Measurements from ENCODE around the gene ARHGEF18. TPM values are rescaled to one million over a fixed set of nuclear protein-coding genes. Genes with fewer than 3 reads are reported as not detected.
"Not testable (repeated sequence)": the region's sequence is repeated elsewhere in the genome, so short reads cannot be mapped to it uniquely, and the experiment has no call there.

The ARHGEF18 gene
- total RNA-seq, 2 experiments from 2014 or later: 48.9 to 51.3 TPM

DNA sequence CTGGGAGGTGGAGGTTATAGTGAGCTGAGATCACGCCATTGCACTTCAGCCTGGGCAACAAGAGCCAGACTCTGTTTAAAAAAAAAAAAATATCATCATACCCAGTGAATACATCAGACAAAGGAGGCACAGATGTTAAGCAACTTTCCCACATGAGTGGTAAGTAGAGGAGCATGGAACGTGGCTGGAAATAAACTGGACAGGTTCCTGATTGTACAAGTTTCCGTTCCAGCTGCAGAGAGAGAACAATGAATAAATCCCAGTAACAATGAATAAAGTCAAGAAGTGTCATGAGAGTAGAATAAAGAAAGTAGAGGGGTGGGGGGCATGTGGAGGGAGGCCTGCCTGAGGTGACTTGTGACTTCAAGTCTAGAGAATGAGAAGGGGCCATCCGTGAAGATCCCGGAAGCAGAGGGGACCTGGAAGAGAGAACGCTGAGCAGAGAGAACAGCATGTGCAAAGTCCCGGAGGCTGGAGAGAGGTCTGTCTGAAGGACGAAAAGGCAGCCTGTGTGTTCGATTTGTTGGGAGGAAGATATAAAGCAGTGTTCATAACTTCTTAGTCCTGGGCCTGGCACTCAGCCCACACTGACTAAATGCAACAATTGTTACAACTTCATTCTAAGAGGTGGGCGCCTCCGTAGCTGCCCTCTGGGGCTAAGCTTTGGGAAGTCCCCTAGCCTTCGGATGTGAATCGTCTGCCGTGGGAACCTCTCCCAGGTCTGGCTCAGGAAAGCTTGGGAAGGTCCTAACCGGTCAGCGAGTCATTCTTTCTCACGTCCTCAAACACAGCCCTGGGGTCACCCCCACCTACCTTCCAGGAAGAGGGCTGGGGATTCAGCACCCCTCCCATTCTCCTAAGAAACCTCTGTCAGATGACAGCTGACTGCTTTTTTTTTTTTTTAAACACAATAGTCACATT lies 15.3 kb upstream of the ARHGEF18 start:
- H3K4me3 Mint-ChIP-seq: no peak overlapping the region
- POLR2A ChIA-PET: no interaction called here
- H3K36me3 Mint-ChIP-seq: no peaks in the 10 kb centered on the region
- H3K9me3 Mint-ChIP-seq: peaks cover 2% of the 10 kb centered on the region
- peaks cover 2% of the 10 kb centered on the region for H3K27me3 Mint-ChIP-seq
- ATAC-seq (ENCODE audit: low read depth) (no peak), DNase-seq (no peak)
- H3K4me1 Mint-ChIP-seq: peaks cover 12% of the 10 kb centered on the region
- H3K27ac Mint-ChIP-seq: no peak overlapping the region

DNA sequence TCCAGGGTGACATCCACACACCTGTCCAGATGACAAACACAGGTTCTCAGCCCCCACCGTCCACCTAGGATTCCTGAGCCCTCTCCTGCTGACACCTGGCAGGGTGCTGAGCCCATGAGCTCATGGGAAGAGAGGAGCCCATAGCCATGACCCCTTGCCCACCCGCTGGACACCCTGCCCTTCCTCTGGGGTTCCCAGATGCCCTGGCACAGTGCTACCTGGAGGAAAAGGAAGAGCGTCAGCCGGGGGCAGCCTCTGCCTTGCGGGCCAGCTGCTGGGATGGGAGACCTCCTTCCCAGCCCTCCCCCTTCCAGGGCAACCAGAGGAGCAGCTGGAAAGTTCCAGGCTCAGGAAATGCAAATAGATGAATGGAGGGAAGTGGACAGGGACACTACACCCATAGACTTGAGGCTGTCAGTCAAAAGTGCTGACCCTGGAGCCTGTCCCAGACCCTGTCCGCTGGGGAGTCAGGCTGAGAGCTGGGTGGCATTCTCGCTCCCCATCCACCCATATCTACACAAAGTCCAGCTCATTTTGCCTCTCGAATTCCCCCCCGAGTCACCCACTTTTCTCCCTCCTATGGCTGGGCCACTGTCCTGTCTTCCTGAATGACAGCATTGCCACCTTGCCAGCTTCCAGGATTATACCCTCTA lies 12.3 kb upstream of the ARHGEF18 start:
- Mint-ChIP-seq H3K4me3 (no peak overlapping the region), H3K27me3 (peaks cover 8% of the 10 kb centered on the region), H3K36me3 (no peaks in the 10 kb centered on the region), H3K27ac (no peak overlapping the region), H3K9me3 (peaks cover 2% of the 10 kb centered on the region), H3K4me1 (peaks cover 21% of the 10 kb centered on the region)
- ATAC-seq (ENCODE audit: low read depth): no peak
- DNase-seq: no peak
- POLR2A ChIA-PET: interaction anchor here (0.5 to 0.6 kb wide), 2 partner anchors 46 to 250 kb away, joined by 3 read pairs; no protein-coding TSS in a partner anchor

- H3K27ac Mint-ChIP-seq: peak overlapping the region; percentile 40
- H3K9me3 Mint-ChIP-seq: peaks cover 2% of the 10 kb centered on the region
- H3K4me3 Mint-ChIP-seq: peak overlapping the region; percentile 63
- peaks cover 21% of the 10 kb centered on the region for H3K4me1 Mint-ChIP-seq
- ATAC-seq (ENCODE audit: low read depth): peak; percentile 57
- POLR2A ChIA-PET: interaction anchor here (0.5 to 2.1 kb wide), 2 partner anchors 11 to 251 kb away, joined by 3 to 10 read pairs; partner anchors contain the start of gene ARHGEF18
- peak; percentile 40 for DNase-seq
- peaks cover 8% of the 10 kb centered on the region for H3K27me3 Mint-ChIP-seq
- no peaks in the 10 kb centered on the region for H3K36me3 Mint-ChIP-seq
Measured at GRCh38 chr19:7337380-7338194, 11.2 kb upstream of the ARHGEF18 start.

- peaks cover 6% of the 10 kb centered on the region for H3K27me3 Mint-ChIP-seq
- peaks cover 33% of the 10 kb centered on the region for H3K4me1 Mint-ChIP-seq
- H3K4me3 Mint-ChIP-seq: peak overlapping the region; percentile 41
- no peaks in the 10 kb centered on the region for H3K36me3 Mint-ChIP-seq
- ATAC-seq (ENCODE audit: low read depth) (peak; percentile 25), DNase-seq (peak; percentile 88)
- peak overlapping the region; percentile 66 for H3K27ac Mint-ChIP-seq
- H3K9me3 Mint-ChIP-seq: no peaks in the 10 kb centered on the region
- POLR2A ChIA-PET: no interaction called here
Measured at GRCh38 chr19:7340959-7341837, 7.5 kb upstream of the ARHGEF18 start.

DNA sequence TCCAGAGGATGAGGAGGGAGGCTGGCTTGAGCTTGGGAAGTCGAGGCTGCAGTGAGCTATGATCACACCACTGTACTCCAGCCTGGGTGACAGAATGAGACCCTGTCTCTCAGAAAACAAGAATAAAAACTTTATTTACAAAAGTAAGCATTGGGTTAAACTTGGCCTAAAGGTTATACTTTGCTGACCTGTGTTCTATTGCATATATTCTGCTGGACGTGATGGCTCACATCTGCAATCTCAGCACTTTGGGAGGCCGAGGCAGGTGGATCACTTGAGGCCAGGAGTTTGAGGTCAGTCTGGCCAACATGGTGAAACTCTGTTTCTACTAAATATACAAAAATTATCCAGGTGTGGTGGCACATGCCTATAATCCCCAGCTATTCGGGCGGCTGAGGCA lies 6.6 kb upstream of the ARHGEF18 start:
- Mint-ChIP-seq H3K36me3 (no peaks in the 10 kb centered on the region), H3K9me3 (no peaks in the 10 kb centered on the region), H3K27ac (no peak overlapping the region), H3K4me1 (peaks cover 38% of the 10 kb centered on the region), H3K4me3 (no peak overlapping the region), H3K27me3 (peaks cover 6% of the 10 kb centered on the region)
- no peak for DNase-seq
- no peak for ATAC-seq (ENCODE audit: low read depth)
- POLR2A ChIA-PET: no interaction called here

- H3K36me3 Mint-ChIP-seq: peaks cover 11% of the 10 kb centered on the region
- H3K9me3 Mint-ChIP-seq: no peaks in the 10 kb centered on the region
- POLR2A ChIA-PET: interaction anchor here (1.1 kb wide), 1 partner anchor 277 kb away, joined by 3 read pairs; the partner anchor contains the start of gene ZNF557
- H3K27ac Mint-ChIP-seq: peak overlapping the region; percentile 3
- ATAC-seq (ENCODE audit: low read depth) (no peak), DNase-seq (no peak)
- peak overlapping the region; percentile 9 for H3K4me3 Mint-ChIP-seq
- H3K27me3 Mint-ChIP-seq: no peaks in the 10 kb centered on the region
- H3K4me1 Mint-ChIP-seq: peaks cover 41% of the 10 kb centered on the region
Measured at GRCh38 chr19:7346488-7346971, 2.2 kb upstream of the ARHGEF18 start.

DNA sequence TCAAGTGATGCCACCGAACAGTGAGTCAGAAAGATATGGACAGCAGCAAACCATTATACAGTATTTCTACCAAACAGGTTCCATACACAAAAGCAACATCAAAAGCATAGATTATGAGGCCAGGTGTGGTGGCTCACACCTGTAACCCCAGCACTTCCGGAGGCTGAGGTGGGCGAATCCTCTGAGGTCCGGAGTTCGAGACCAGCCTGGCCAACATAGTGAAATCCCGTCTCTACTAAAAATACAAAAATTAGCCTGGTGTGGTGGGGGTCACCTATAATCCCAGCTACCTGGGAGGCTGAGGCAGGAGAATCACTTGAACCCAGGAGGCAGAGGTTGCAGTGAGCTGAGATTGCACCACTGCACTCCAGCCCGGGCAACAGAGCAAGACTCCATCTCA lies 1.7 kb upstream of the ARHGEF18 start:
- peaks cover 16% of the 10 kb centered on the region for H3K36me3 Mint-ChIP-seq
- H3K4me1 Mint-ChIP-seq: peaks cover 43% of the 10 kb centered on the region
- H3K9me3 Mint-ChIP-seq; H3K27me3 Mint-ChIP-seq; H3K27ac Mint-ChIP-seq; DNase-seq; ATAC-seq (ENCODE audit: low read depth); H3K4me3 Mint-ChIP-seq: not testable (repeated sequence)
- POLR2A ChIA-PET: interaction anchor here (2.8 kb wide), 1 partner anchor 248 kb away, joined by 14 read pairs; no protein-coding TSS in a partner anchor

GRCh38 chr19:7349231-7349591 lies 474 bp downstream of the ARHGEF18 start:
- H3K4me3 Mint-ChIP-seq: peak overlapping the region; percentile 90
- H3K4me1 Mint-ChIP-seq: peaks cover 46% of the 10 kb centered on the region
- POLR2A ChIA-PET: interaction anchor here (0.7 to 2.8 kb wide), 7 partner anchors 9 to 280 kb away, joined by 4 to 14 read pairs (median 4); partner anchors contain the start of genes PET100, XAB2 and ZNF557
- peaks cover 6% of the 10 kb centered on the region for H3K9me3 Mint-ChIP-seq
- H3K27ac Mint-ChIP-seq: peak overlapping the region; percentile 95
- peaks cover 23% of the 10 kb centered on the region for H3K36me3 Mint-ChIP-seq
- DNase-seq (no peak), ATAC-seq (ENCODE audit: low read depth) (no peak)
- H3K27me3 Mint-ChIP-seq: no peaks in the 10 kb centered on the region

GRCh38 chr19:7349961-7350711 lies 1.4 kb downstream of the ARHGEF18 start:
- Mint-ChIP-seq H3K27me3 (no peaks in the 10 kb centered on the region), H3K4me1 (peaks cover 48% of the 10 kb centered on the region), H3K4me3 (peak overlapping the region; percentile 90), H3K27ac (peak overlapping the region; percentile 95), H3K9me3 (peaks cover 6% of the 10 kb centered on the region), H3K36me3 (peaks cover 30% of the 10 kb centered on the region)
- peak; percentile 63 for ATAC-seq (ENCODE audit: low read depth)
- POLR2A ChIA-PET: interaction anchor here (0.7 to 2.4 kb wide), 5 partner anchors 10 to 279 kb away, joined by 3 to 10 read pairs (median 4); partner anchors contain the start of genes MCOLN1, PET100 and XAB2
- peak; percentile 70 for DNase-seq

- Mint-ChIP-seq H3K27ac (peak overlapping the region; percentile 35), H3K4me3 (no peak overlapping the region), H3K27me3 (no peaks in the 10 kb centered on the region), H3K9me3 (peaks cover 6% of the 10 kb centered on the region), H3K36me3 (peaks cover 30% of the 10 kb centered on the region), H3K4me1 (peaks cover 33% of the 10 kb centered on the region)
- no peak for DNase-seq
- ATAC-seq (ENCODE audit: low read depth): no peak
- POLR2A ChIA-PET: no interaction called here
Measured at GRCh38 chr19:7351861-7352260, 3.1 kb downstream of the ARHGEF18 start.

DNA sequence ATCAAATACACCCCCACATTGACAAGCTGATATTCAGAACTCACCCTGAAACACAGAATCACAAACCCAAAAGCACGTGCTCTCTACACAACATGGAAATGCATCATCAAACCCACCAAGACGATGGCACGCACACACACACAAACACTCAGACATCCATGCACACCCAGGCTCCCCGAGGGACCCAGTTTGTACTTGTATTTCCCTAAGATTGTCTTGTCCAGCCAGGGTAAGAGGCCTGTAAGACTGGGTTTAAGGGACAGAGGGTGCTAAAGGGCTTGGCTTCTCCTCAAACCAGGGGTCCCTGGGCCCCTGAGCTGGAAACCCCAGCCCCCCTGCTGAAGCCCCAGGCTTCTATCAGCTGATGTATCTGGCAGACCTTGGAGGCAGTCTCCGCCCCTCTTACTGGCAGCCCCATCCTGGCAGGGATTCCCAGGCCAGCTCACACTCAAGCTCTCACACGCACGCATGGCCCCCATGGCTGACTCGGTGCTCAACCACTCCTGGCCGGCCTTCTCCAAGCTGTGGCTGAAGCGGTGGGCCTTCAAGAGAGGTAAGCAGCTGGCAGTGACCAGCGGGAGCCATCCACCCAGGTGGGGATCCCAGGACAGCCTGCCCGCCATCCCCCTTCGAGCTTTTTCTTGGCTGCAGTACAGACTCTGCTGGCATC lies 6.5 kb downstream of the ARHGEF18 start:
- no peak for DNase-seq
- peaks cover 9% of the 10 kb centered on the region for H3K9me3 Mint-ChIP-seq
- peaks cover 28% of the 10 kb centered on the region for H3K4me1 Mint-ChIP-seq
- H3K36me3 Mint-ChIP-seq: peaks cover 35% of the 10 kb centered on the region
- peak overlapping the region; percentile 14 for H3K27ac Mint-ChIP-seq
- no peak overlapping the region for H3K4me3 Mint-ChIP-seq
- POLR2A ChIA-PET: no interaction called here
- no peaks in the 10 kb centered on the region for H3K27me3 Mint-ChIP-seq
- ATAC-seq (ENCODE audit: low read depth): no peak
